Measurements from ENCODE around the gene KSR1.

GRCh38 chr17:27428781-27429505, 27.3 kb upstream of the KSR1 start:
- TF ChIP-seq POLR2AphosphoS5 (IDR thresholded peaks at IDR 0.05; ENCODE audit: low read depth, low read length) (no peak), TCF7L2 (IDR thresholded peaks at IDR 0.05; ENCODE audit: low read depth, low read length) (no peak), CTCF (IDR thresholded peaks at IDR 0.05) (no peak), REST (IDR thresholded peaks at IDR 0.05; ENCODE audit: insufficient read depth in 1 of 2, low read depth in 2 of 2, low read length in 1 of 2) (no peak), SIN3A (IDR thresholded peaks at IDR 0.05; ENCODE audit: borderline replicate concordance, insufficient read depth, low read depth, low read length) (no peak)

All from Panc1 (cell line).